NK-92 (cell line): ENCODE measurements around the gene ABCC2.

Source experiments
- DNase-seq: peaks from one replicate; lab custom pipeline; 2025; ENCODE audit not compliant: unreplicated experiment; lab: John Stamatoyannopoulos, UW

The ABCC2 gene

GRCh38 chr10:99770408-99771045, 11.9 kb upstream of the ABCC2 start:
- DNase-seq, result no peak

- DNase-seq, result no peak
Measured at GRCh38 chr10:99775850-99776249, 6.6 kb upstream of the ABCC2 start.

GRCh38 chr10:99777918-99778714, 4.3 kb upstream of the ABCC2 start:
- no peak for DNase-seq

- no peak for DNase-seq
Measured at GRCh38 chr10:99779335-99779734, 3.1 kb upstream of the ABCC2 start.

GRCh38 chr10:99781734-99782429, 558 bp upstream of the ABCC2 start:
- DNase-seq, result no peak

- DNase-seq, result no peak
Measured at GRCh38 chr10:99784016-99784726, 1.7 kb downstream of the ABCC2 start.

GRCh38 chr10:99784727-99785441, 2.4 kb downstream of the ABCC2 start:
- DNase-seq, result no peak

- no peak for DNase-seq
Measured at GRCh38 chr10:99785646-99786045, 3.2 kb downstream of the ABCC2 start.

GRCh38 chr10:99787311-99787710, 4.9 kb downstream of the ABCC2 start:
- DNase-seq, result no peak

GRCh38 chr10:99787782-99788445, 5.5 kb downstream of the ABCC2 start:
- no peak for DNase-seq

- DNase-seq, result no peak
Measured at GRCh38 chr10:99788598-99789256, 6.3 kb downstream of the ABCC2 start.

GRCh38 chr10:99791831-99792230, 9.4 kb downstream of the ABCC2 start:
- no peak for DNase-seq

- DNase-seq, result no peak
Measured at GRCh38 chr10:99793819-99794218, 11.4 kb downstream of the ABCC2 start.

- DNase-seq, result no peak
Measured at GRCh38 chr10:99796928-99797327, 14.5 kb downstream of the ABCC2 start.

- no peak for DNase-seq
Measured at GRCh38 chr10:99798031-99798430, 15.6 kb downstream of the ABCC2 start.

GRCh38 chr10:99798920-99799319, 16.5 kb downstream of the ABCC2 start:
- DNase-seq, result no peak

GRCh38 chr10:99799613-99800012, 17.2 kb downstream of the ABCC2 start:
- no peak for DNase-seq

- DNase-seq, result no peak
Measured at GRCh38 chr10:99804471-99804870, 22.0 kb downstream of the ABCC2 start.

GRCh38 chr10:99805190-99805589, 22.8 kb downstream of the ABCC2 start:
- no peak for DNase-seq

GRCh38 chr10:99806091-99806490, 23.7 kb downstream of the ABCC2 start:
- no peak for DNase-seq
